ENCODE results near the gene ARHGAP28. TPM values are rescaled to one million over a fixed set of nuclear protein-coding genes. Genes with fewer than 3 reads are reported as not detected.
"Not testable (repeated sequence)": the region's sequence is repeated elsewhere in the genome, so short reads cannot be mapped to it uniquely, and the experiment has no call there.

Gene ARHGAP28
- total RNA-seq, 1 experiment from 2014 or later = 0.41 TPM

- in situ Hi-C loops (cut with HindIII; ENCODE audit: low pct_unique_long_range_greater_than_20kb, low sequenced_read_pairs) = no loop called here
- no peaks in the 10 kb centered on the region for H3K4me1 ChIP-seq (ENCODE audit: control insufficient read depth, insufficient read depth, low read length)
- BruUV-seq (replicated peaks) = no TSS peak
- intact Hi-C loops (cut with micrococcal nuclease; ENCODE audit: unreplicated experiment) = no loop called here
- H3K9me3 ChIP-seq (ENCODE audit: control insufficient read depth, insufficient read depth, low read depth, low read length) = no peaks in the 10 kb centered on the region
- H3K27ac ChIP-seq (ENCODE audit: low read length) = no peak overlapping the region
- no peaks in the 10 kb centered on the region for H3K27me3 ChIP-seq (ENCODE audit: control insufficient read depth, insufficient read depth, low read length)
- H3K36me3 ChIP-seq (ENCODE audit: control insufficient read depth, insufficient read depth, low read length) = no peaks in the 10 kb centered on the region
- ChIA-PET CTCF (no interaction called here), POLR2A (no interaction called here)
- no peak for ATAC-seq
- TF ChIP-seq SIN3A (IDR thresholded peaks at IDR 0.05; ENCODE audit: borderline replicate concordance, insufficient read depth, low read depth, low read length) = no peak
- TF ChIP-seq, protein P1, sequence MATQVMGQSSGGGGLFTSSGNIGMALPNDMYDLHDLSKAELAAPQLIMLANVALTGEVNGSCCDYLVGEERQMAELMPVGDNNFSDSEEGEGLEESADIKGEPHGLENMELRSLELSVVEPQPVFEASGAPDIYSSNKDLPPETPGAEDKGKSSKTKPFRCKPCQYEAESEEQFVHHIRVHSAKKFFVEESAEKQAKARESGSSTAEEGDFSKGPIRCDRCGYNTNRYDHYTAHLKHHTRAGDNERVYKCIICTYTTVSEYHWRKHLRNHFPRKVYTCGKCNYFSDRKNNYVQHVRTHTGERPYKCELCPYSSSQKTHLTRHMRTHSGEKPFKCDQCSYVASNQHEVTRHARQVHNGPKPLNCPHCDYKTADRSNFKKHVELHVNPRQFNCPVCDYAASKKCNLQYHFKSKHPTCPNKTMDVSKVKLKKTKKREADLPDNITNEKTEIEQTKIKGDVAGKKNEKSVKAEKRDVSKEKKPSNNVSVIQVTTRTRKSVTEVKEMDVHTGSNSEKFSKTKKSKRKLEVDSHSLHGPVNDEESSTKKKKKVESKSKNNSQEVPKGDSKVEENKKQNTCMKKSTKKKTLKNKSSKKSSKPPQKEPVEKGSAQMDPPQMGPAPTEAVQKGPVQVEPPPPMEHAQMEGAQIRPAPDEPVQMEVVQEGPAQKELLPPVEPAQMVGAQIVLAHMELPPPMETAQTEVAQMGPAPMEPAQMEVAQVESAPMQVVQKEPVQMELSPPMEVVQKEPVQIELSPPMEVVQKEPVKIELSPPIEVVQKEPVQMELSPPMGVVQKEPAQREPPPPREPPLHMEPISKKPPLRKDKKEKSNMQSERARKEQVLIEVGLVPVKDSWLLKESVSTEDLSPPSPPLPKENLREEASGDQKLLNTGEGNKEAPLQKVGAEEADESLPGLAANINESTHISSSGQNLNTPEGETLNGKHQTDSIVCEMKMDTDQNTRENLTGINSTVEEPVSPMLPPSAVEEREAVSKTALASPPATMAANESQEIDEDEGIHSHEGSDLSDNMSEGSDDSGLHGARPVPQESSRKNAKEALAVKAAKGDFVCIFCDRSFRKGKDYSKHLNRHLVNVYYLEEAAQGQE (IDR thresholded peaks at IDR 0.05; ENCODE audit: insufficient read depth in 1 of 2, low read depth in 2 of 2, low read length in 1 of 2) = no peak
- no peak for TF ChIP-seq TCF7L2 (IDR thresholded peaks at IDR 0.05; ENCODE audit: low read depth, low read length)
- TF ChIP-seq CTCF (IDR thresholded peaks at IDR 0.05) = no peak
- TF ChIP-seq POLR2AphosphoS5 (IDR thresholded peaks at IDR 0.05; ENCODE audit: low read depth, low read length) = no peak
- DNase-seq (ENCODE audit: low read depth, low spot score) = no peak
- H3K4me3 ChIP-seq (ENCODE audit: low read depth in 2 of 2, low read length in 2 of 2) = no peak overlapping the region
Observed at GRCh38 chr18:6843308-6843707, 113.8 kb downstream of the ARHGAP28 start.

- in situ Hi-C loops (cut with HindIII; ENCODE audit: low pct_unique_long_range_greater_than_20kb, low sequenced_read_pairs); DNase-seq (ENCODE audit: low read depth, low spot score); H3K27ac ChIP-seq (ENCODE audit: low read length); ATAC-seq; POLR2A ChIA-PET; BruUV-seq (replicated peaks); CTCF ChIA-PET; H3K9me3 ChIP-seq (ENCODE audit: control insufficient read depth, insufficient read depth, low read depth, low read length); intact Hi-C loops (cut with micrococcal nuclease; ENCODE audit: unreplicated experiment); H3K36me3 ChIP-seq (ENCODE audit: control insufficient read depth, insufficient read depth, low read length); H3K4me1 ChIP-seq (ENCODE audit: control insufficient read depth, insufficient read depth, low read length); H3K27me3 ChIP-seq (ENCODE audit: control insufficient read depth, insufficient read depth, low read length); H3K4me3 ChIP-seq (ENCODE audit: low read depth in 2 of 2, low read length in 2 of 2): not testable (repeated sequence)
Observed at GRCh38 chr18:6845521-6845920, 116.0 kb downstream of the ARHGAP28 start.

DNA sequence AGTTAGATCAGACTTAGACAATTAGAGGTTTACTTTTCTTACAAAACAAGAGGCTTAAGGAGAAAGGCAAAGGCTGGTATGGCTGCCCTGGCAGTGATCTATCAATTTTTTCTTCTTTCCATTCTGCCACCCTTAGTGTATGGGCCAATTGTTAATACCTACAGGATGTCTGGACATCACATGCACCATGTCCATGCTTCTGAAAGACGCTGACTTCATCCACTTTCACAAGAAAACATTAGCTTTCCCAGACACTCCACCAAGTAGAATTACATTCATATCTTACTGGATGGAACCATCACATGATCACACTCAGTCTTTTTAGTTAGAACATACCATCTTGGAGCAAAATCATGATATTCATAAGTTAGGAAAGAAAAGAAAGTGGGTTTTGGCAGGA is 120.9 kb downstream of the ARHGAP28 start:
- Histone ChIP-seq H3K27me3 (ENCODE audit: control insufficient read depth, insufficient read depth, low read length) (no peaks in the 10 kb centered on the region), H3K36me3 (ENCODE audit: control insufficient read depth, insufficient read depth, low read length) (no peaks in the 10 kb centered on the region), H3K4me1 (ENCODE audit: control insufficient read depth, insufficient read depth, low read length) (no peaks in the 10 kb centered on the region), H3K27ac (ENCODE audit: low read length) (no peak overlapping the region), H3K9me3 (ENCODE audit: control insufficient read depth, insufficient read depth, low read depth, low read length) (no peaks in the 10 kb centered on the region), H3K4me3 (ENCODE audit: low read depth in 2 of 2, low read length in 2 of 2) (no peak overlapping the region)
- in situ Hi-C loops (cut with HindIII; ENCODE audit: low pct_unique_long_range_greater_than_20kb, low sequenced_read_pairs) = no loop called here
- ATAC-seq (no peak), DNase-seq (ENCODE audit: low read depth, low spot score) (no peak)
- no TSS peak for BruUV-seq (replicated peaks)
- CTCF ChIA-PET = no interaction called here
- TF ChIP-seq, protein P1 (IDR thresholded peaks at IDR 0.05; ENCODE audit: insufficient read depth in 1 of 2, low read depth in 2 of 2, low read length in 1 of 2) = no peak
- TF ChIP-seq SIN3A (IDR thresholded peaks at IDR 0.05; ENCODE audit: borderline replicate concordance, insufficient read depth, low read depth, low read length) (no peak), TCF7L2 (IDR thresholded peaks at IDR 0.05; ENCODE audit: low read depth, low read length) (no peak), CTCF (IDR thresholded peaks at IDR 0.05) (no peak), POLR2AphosphoS5 (IDR thresholded peaks at IDR 0.05; ENCODE audit: low read depth, low read length) (no peak)
- POLR2A ChIA-PET = no interaction called here
- intact Hi-C loops (cut with micrococcal nuclease; ENCODE audit: unreplicated experiment) = no loop called here
